AG09319 (cell line): ENCODE measurements around the gene MAT1A.
"Not testable (repeated sequence)": the region's sequence is repeated elsewhere in the genome, so short reads cannot be mapped to it uniquely, and the experiment has no call there.

Experiments used
- DNase-seq: peaks from one replicate; pipeline ENCODE4 v3.0.0-alpha.2; 2010; ENCODE audit warnings: low read depth; ENCODE audit errors: extremely low read depth
- CTCF ChIP-seq: IDR thresholded peaks from 2 replicates; pipeline ENCODE4 v1.5.1; 2011; ENCODE audit warnings: low read depth, mild to moderate bottlenecking, inconsistent platforms, low read length, moderate library complexity

MAT1A gene

DNA sequence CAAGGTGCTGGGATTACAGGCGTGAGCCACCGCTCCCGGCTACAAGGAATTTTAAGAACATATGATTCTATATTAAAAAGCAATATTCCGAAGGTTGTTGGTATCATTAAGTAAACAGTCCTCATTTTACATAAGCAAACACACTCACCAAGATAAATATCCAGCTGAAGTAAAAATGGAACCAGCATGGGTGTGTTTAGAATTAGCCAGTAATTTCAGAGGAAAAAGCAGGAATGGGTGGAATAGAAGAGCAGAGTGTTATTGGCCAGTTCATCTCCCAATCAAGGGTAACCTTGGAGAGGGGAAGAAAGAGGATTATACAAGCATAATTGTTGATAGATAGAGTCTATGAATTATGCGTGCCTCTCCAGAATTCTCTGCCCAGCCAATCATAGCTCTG, 31.7 kb upstream of the MAT1A start:
- TF ChIP-seq CTCF, result no peak
- no peak for DNase-seq

GRCh38 chr10:80320377-80320776, 30.9 kb upstream of the MAT1A start:
- no peak for DNase-seq
- TF ChIP-seq CTCF, result no peak

DNA sequence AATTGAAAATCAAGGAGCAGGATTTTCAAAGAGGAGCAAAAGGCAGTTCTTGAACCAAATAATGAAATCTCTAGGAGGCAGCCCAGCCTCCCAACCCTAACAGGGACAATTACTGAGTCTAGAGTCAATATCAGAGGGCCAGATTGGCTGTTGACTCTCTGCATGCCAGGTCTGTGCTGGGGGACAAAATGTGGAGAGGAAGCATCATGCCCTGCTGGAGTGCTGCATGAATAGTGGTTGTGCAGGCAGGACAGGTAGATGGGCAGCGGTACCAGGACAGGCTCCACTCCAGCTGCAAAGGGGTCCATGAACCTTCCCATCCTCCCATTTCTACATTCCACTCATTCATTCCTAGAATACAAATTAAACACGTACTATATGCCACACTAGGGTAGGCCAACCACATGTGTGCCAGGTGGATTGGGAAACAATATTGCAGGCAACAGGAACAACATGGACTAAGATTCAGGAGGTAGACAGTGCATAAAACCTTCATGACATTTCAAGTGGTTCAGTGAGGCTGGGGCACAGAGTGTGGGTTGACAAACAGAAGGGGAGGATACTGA, 30.4 kb upstream of the MAT1A start:
- DNase-seq, result no peak

GRCh38 chr10:80319318-80319717, 29.9 kb upstream of the MAT1A start:
- no peak for TF ChIP-seq CTCF
- no peak for DNase-seq

More for the DNA sequence above, 30.4 kb upstream of the MAT1A start:
- TF ChIP-seq CTCF, result no peak

- TF ChIP-seq CTCF, result no peak
- DNase-seq, result no peak
Measured at GRCh38 chr10:80318742-80319141, 29.3 kb upstream of the MAT1A start.

DNA sequence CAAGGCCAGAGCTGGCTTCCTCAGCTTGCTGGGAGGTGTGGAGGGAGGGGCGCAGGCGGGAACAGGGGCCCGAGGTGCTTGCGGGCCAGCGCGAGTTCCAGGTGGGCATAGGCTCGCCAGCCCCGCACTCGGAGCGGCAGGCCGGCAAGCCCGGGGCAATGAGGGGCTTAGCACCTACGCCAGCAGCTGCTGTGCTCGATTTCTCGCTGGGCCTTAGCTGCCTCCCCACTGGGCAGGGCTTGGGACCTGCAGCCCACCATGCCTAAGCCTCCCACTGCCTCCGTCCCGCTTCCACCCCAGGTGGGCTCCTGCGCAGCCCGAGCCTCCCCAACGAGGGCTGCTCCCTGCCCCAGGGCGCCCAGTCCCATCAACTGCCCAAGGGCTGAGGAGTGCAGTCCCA, 25.9 kb upstream of the MAT1A start:
- TF ChIP-seq CTCF, result no peak
- no peak for DNase-seq

DNA sequence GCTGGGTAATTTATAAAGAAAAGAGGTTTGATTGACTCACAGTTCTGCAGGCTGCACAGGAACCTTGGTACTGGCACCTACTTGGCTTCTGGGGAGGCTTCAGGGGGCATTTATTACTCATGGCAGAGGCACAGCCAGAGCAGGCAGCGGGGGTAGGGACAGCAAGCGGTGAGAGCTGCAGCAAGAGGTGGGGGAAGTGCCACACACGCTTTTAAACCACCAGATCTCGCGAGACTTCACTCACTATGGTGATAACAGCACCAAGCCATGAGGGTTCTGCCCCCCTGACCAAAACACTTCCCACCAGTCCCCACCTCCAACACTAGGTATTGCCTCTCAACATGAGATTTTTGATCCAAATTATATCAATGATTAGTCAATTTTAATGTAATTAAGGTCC, 24.1 kb upstream of the MAT1A start:
- no peak for DNase-seq
- no peak for TF ChIP-seq CTCF

DNA sequence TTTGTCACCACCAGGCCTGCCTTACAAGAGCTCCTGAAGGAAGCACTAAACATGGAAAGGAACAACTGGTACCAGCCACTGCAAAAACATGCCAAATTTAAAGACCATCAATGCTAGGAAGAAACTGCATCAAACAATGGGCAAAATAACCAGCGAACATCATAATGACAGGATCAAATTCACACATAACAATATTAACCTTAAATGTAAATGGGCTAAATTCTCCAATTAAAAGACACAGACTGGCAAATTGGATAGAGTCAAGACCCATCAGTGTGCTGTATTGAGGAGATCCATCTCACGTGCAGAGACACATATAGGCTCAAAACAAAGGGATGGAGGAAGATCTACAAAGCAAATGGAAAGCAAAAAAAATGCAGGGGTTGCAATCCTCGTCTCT, 16.5 kb upstream of the MAT1A start:
- not testable (repeated sequence) for DNase-seq
